Retina (tissue), 1 donor: Measurements from ENCODE around the gene BIN1.

Source experiments
- DNase-seq: peaks from one replicate; pipeline ENCODE4 v3.0.0-alpha.2; 2016

The BIN1 gene

GRCh38 chr2:127103243-127104165 lies 3.5 kb downstream of the BIN1 start:
- DNase-seq = no peak

- no peak for DNase-seq
Measured at GRCh38 chr2:127102521-127103242, 4.3 kb downstream of the BIN1 start.

GRCh38 chr2:127101756-127102477 lies 5.0 kb downstream of the BIN1 start:
- no peak for DNase-seq

GRCh38 chr2:127101048-127101611 lies 5.8 kb downstream of the BIN1 start:
- no peak for DNase-seq

- DNase-seq = no peak
Measured at GRCh38 chr2:127100251-127101047, 6.5 kb downstream of the BIN1 start.

- DNase-seq = no peak
Measured at GRCh38 chr2:127098711-127099110, 8.2 kb downstream of the BIN1 start.

- no peak for DNase-seq
Measured at GRCh38 chr2:127097841-127098651, 8.9 kb downstream of the BIN1 start.

- DNase-seq = no peak
Measured at GRCh38 chr2:127097471-127097765, 9.5 kb downstream of the BIN1 start.

- DNase-seq = no peak
Measured at GRCh38 chr2:127096718-127097470, 10.1 kb downstream of the BIN1 start.

- DNase-seq = no peak
Measured at GRCh38 chr2:127096280-127096679, 10.7 kb downstream of the BIN1 start.

- no peak for DNase-seq
Measured at GRCh38 chr2:127095784-127096183, 11.2 kb downstream of the BIN1 start.

- DNase-seq = no peak
Measured at GRCh38 chr2:127095367-127095641, 11.7 kb downstream of the BIN1 start.

GRCh38 chr2:127094509-127095366 lies 12.2 kb downstream of the BIN1 start:
- no peak for DNase-seq

GRCh38 chr2:127093648-127094210 lies 13.2 kb downstream of the BIN1 start:
- DNase-seq = peak; percentile 5

- peak; percentile 5 for DNase-seq
Measured at GRCh38 chr2:127092901-127093516, 13.9 kb downstream of the BIN1 start.

GRCh38 chr2:127092306-127092705 lies 14.6 kb downstream of the BIN1 start:
- DNase-seq = peak; percentile 1

- DNase-seq = no peak
Measured at GRCh38 chr2:127091886-127092285, 15.1 kb downstream of the BIN1 start.

- DNase-seq = no peak
Measured at GRCh38 chr2:127091148-127091547, 15.8 kb downstream of the BIN1 start.
